Measurements from ENCODE around the gene OBSCN.

- TF ChIP-seq CTCF (IDR thresholded peaks at IDR 0.05) (no peak), POLR2AphosphoS5 (IDR thresholded peaks at IDR 0.05) (no peak)
Observed at GRCh38 chr1:228164561-228165371, 43.1 kb upstream of the OBSCN start.

Measured in prostate gland (tissue), 2 donors.